Testis (tissue), 2 donors: Measurements from ENCODE around the gene MYO5B.

Source experiments
- POLR2A ChIP-seq: fragments of 450-650 bp; IDR thresholded peaks from one replicate; pipeline ENCODE4 v1.6.1; 2017; ENCODE audit warnings: antibody characterized with exemption, mild to moderate bottlenecking, moderate library complexity
- TF ChIP-seq, protein P1 (sequence below), 3 experiments: fragments of 450-650 bp in 2 of 3; fragments of 200-600 bp in 1 of 3; sonication (generic) in 1 of 3; IDR thresholded peaks; one replicate each; pipeline ENCODE4 v1.5.1; 2016 to 2019; ENCODE audit warnings: antibody characterized with exemption in 3 of 3, mild to moderate bottlenecking in 2 of 3, moderate library complexity in 1 of 3

DNA sequence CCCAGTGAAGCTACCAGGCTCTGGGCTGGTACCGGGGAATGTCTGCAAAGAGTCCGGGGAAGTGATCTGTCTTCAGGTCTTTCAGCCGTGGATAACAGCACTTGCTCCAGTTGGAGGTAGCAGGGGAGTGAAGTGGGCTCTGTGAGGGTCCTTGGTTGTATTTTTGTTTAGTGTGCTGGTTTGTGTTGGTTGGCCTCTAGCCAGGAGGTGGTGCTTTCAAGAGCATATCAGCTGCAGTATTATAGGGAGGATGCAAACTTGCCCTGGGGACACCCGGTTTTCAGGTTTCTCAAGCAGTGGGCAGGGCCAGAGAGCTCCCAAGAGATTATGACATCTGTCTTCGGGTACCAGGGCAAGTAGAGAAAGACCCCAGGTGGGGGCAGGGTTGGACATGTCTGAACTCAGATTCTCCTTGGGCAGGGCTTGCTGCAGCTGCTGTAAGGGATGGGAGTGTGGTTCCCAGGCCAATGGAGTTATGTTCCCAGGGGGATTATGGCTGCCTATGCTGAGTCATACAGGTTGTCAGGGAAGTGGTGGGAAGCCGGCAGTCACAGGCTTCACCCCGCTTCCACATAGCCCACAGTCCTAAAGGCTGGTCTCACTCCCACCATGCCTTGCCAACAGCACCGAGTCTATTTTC is 416.0 kb downstream of the MYO5B start:
- TF ChIP-seq, protein P1, sequence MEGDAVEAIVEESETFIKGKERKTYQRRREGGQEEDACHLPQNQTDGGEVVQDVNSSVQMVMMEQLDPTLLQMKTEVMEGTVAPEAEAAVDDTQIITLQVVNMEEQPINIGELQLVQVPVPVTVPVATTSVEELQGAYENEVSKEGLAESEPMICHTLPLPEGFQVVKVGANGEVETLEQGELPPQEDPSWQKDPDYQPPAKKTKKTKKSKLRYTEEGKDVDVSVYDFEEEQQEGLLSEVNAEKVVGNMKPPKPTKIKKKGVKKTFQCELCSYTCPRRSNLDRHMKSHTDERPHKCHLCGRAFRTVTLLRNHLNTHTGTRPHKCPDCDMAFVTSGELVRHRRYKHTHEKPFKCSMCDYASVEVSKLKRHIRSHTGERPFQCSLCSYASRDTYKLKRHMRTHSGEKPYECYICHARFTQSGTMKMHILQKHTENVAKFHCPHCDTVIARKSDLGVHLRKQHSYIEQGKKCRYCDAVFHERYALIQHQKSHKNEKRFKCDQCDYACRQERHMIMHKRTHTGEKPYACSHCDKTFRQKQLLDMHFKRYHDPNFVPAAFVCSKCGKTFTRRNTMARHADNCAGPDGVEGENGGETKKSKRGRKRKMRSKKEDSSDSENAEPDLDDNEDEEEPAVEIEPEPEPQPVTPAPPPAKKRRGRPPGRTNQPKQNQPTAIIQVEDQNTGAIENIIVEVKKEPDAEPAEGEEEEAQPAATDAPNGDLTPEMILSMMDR (IDR thresholded peaks at IDR 0.05) = no peak
- TF ChIP-seq POLR2A = no peak
